IMR-90 (cell line): Measurements from ENCODE around the gene SUGCT.

Experiments
- CTCF ChIP-seq: conservative IDR thresholded peaks from 2 replicates; pipeline ENCODE4 v1.5.1; 2012; ENCODE audit warnings: mild to moderate bottlenecking, low read depth, low read length, improper control_type of control experiment
- POLR2A ChIP-seq: IDR thresholded peaks from 2 replicates; pipeline ENCODE4 v1.6.1; 2012; ENCODE audit warnings: mild to moderate bottlenecking, low read depth, low read length

- TF ChIP-seq POLR2A = no peak
- TF ChIP-seq CTCF = no peak
Observed at GRCh38 chr7:40711706-40712105, 576.9 kb downstream of the SUGCT start.
